Germinal center (tissue), 1 donor: Measurements from ENCODE around the gene CBX4.

ENCODE experiments used
- DNase-seq: peaks from one replicate; pipeline ENCODE4 v3.0.0; 2012; ENCODE audit warnings: mixed read lengths, low spot score

The CBX4 gene

GRCh38 chr17:79786930-79787643 is 52.2 kb downstream of the CBX4 start:
- no peak for DNase-seq

GRCh38 chr17:79785900-79786810 is 53.1 kb downstream of the CBX4 start:
- no peak for DNase-seq

GRCh38 chr17:79785017-79785899 is 54.0 kb downstream of the CBX4 start:
- no peak for DNase-seq

DNA sequence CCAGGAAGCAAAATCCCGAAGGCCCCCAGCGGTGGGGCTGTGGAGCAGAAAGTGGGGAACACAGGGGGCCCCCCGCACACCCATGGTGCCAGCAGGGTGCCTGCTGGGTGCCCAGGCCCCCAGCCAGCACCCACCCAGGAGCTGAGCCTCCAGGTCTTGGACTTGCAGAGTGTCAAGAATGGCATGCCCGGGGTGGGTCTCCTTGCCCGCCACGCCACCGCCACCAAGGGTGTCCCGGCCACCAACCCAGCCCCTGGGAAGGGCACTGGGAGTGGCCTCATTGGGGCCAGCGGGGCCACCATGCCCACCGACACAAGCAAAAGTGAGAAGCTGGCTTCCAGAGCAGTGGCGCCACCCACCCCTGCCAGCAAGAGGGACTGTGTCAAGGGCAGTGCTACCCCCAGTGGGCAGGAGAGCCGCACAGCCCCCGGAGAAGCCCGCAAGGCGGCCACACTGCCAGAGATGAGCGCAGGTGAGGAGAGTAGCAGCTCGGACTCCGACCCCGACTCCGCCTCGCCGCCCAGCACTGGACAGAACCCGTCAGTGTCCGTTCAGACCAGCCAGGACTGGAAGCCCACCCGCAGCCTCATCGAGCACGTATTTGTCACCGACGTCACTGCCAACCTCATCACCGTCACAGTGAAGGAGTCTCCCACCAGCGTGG is 54.8 kb downstream of the CBX4 start:
- DNase-seq: no peak

- DNase-seq: no peak
Observed at GRCh38 chr17:79783891-79784290, 55.3 kb downstream of the CBX4 start.
